PC-9 (cell line): ENCODE results near the gene ASPN. TPM values are rescaled to one million over a fixed set of nuclear protein-coding genes. Genes with fewer than 3 reads are reported as not detected.

Experiments
- BruUV-seq: library from RNA; stranded (reverse); fragments of 400-500 nt; replicated peaks from 2 replicates; lab custom pipeline; 2021; lab: Mats Ljungman, UMichigan
- CTCF ChIA-PET: fragments of 300-600 bp; sonication (Branson Sonifier 250); formaldehyde crosslinking; loops from one replicate; lab custom pipeline; 2022; ENCODE audit warnings: antibody characterized with exemption; lab: Charles Lee
- POLR2A ChIA-PET: fragments of 300-600 bp; sonication (Branson Sonifier 250); formaldehyde crosslinking; loops from one replicate; lab custom pipeline; 2022; ENCODE audit warnings: antibody characterized with exemption; ENCODE audit not compliant: unreplicated experiment; lab: Charles Lee
- DNase-seq, 2 experiments: peaks; one replicate each; pipeline versions ENCODE4 v3.0.0 to v3.0.0-alpha.2; 2015 to 2022; ENCODE audit warnings: mixed read lengths in 1 of 2
- H2AFZ ChIP-seq: fragments of 200-600 bp; sonication (generic); 2 replicates; pipeline ENCODE4 v1.8.1; 2017; ENCODE audit warnings: antibody characterized with exemption
- H3F3A ChIP-seq: fragments of 200-600 bp; sonication (generic); 2 replicates; pipeline ENCODE4 v1.8.1; 2017; ENCODE audit warnings: antibody characterized with exemption, mild to moderate bottlenecking, low read depth; ENCODE audit not compliant: insufficient read depth
- H3K27ac ChIP-seq: fragments of 200-600 bp; sonication (generic); 2 replicates; pipeline ENCODE4 v1.6.1; 2016; ENCODE audit warnings: mixed run types
- H3K27me3 ChIP-seq: fragments of 200-600 bp; sonication (generic); 2 replicates; pipeline ENCODE4 v1.6.1; 2016; ENCODE audit warnings: low read depth, mixed run types; ENCODE audit not compliant: insufficient read depth
- H3K36me3 ChIP-seq: fragments of 200-600 bp; sonication (generic); 2 replicates; pipeline ENCODE4 v1.6.1; 2016; ENCODE audit warnings: low read depth, mixed run types
- H3K4me1 ChIP-seq: fragments of 200-600 bp; sonication (generic); replicated peaks from 2 replicates; pipeline ENCODE4 v1.6.1; 2016; ENCODE audit warnings: mixed run types; ENCODE audit not compliant: insufficient read depth
- H3K4me2 ChIP-seq: fragments of 200-600 bp; sonication (generic); 2 replicates; pipeline ENCODE4 v1.6.1; 2017; ENCODE audit warnings: mixed run types
- H3K4me3 ChIP-seq: fragments of 200-600 bp; sonication (generic); 2 replicates; pipeline ENCODE4 v1.6.1; 2016; ENCODE audit warnings: mixed run types
- H3K79me2 ChIP-seq: fragments of 200-600 bp; sonication (generic); 2 replicates; pipeline ENCODE4 v1.6.1; 2017; ENCODE audit warnings: low read depth, mixed run types
- H3K9me2 ChIP-seq: fragments of 200-600 bp; sonication (generic); 2 replicates; pipeline ENCODE4 v1.8.1; 2017; ENCODE audit warnings: mild to moderate bottlenecking; ENCODE audit not compliant: insufficient read depth
- H3K9me3 ChIP-seq: fragments of 200-600 bp; sonication (generic); 2 replicates; pipeline ENCODE4 v1.8.1; 2016; ENCODE audit warnings: low read depth; ENCODE audit not compliant: insufficient read depth
- H4K20me1 ChIP-seq: fragments of 200-600 bp; sonication (generic); 2 replicates; pipeline ENCODE4 v1.8.1; 2017; ENCODE audit not compliant: insufficient read depth
- CTCF ChIP-seq: fragments of 200-600 bp; sonication (generic); conservative IDR thresholded peaks from 2 replicates; pipeline ENCODE4 v1.6.1; 2017; ENCODE audit warnings: mixed run types, antibody characterized with exemption, mild to moderate bottlenecking, moderate library complexity
- EZH2 ChIP-seq: fragments of 200-600 bp; sonication (generic); IDR thresholded peaks from 2 replicates; pipeline ENCODE4 v1.8.0; 2017; ENCODE audit warnings: antibody characterized with exemption, low read depth
- intact Hi-C: fragments of 100-400 bp; cut with micrococcal nuclease; formaldehyde crosslinking; loops from one replicate; pipeline ENCODE4 v1.10.0; 2022; ENCODE audit not compliant: unreplicated experiment
- total RNA-seq: library from RNA; stranded (reverse); gene quantifications from 2 replicates; pipeline ENCODE4 v1.2.3, GENCODE V29; 2021

The ASPN gene
- total RNA-seq, 1 experiment from 2014 or later: not detected

- Histone ChIP-seq H3K4me3 (no peak overlapping the region), H3K79me2 (no peaks in the 10 kb centered on the region), H3K9me2 (0 out of 2 replicates have a peak, but pooled peaks cover 4% of the 10 kb centered on the region), H3K9me3 (no peaks in the 10 kb centered on the region; the same call in 1 of the 2 replicates), H3K27ac (0 out of 2 replicates have a peak overlapping the region, but pooled peaks have one; percentile 10), H3K4me1 (peaks cover 28% of the 10 kb centered on the region), H3K36me3 (no peaks in the 10 kb centered on the region), H3K27me3 (no peaks in the 10 kb centered on the region), H2AFZ (no peak overlapping the region), H3F3A (peaks cover 19% of the 10 kb centered on the region), H3K4me2 (no peak overlapping the region), H4K20me1 (no peaks in the 10 kb centered on the region)
- POLR2A ChIA-PET: no interaction called here
- no TSS peak for BruUV-seq
- no peak for TF ChIP-seq EZH2
- TF ChIP-seq CTCF: peak; percentile 57
- peak in 1 of 2 experiments; percentile 43 for DNase-seq
- intact Hi-C loops: no loop called here
- CTCF ChIA-PET: interaction anchor here (0.5 to 0.6 kb wide), 6 partner anchors 28 to 620 kb away, joined by 3 to 11 read pairs (median 6); partner anchors contain the start of gene IARS1
Observed at GRCh38 chr9:92501671-92502393, 19.5 kb upstream of the ASPN start.

DNA sequence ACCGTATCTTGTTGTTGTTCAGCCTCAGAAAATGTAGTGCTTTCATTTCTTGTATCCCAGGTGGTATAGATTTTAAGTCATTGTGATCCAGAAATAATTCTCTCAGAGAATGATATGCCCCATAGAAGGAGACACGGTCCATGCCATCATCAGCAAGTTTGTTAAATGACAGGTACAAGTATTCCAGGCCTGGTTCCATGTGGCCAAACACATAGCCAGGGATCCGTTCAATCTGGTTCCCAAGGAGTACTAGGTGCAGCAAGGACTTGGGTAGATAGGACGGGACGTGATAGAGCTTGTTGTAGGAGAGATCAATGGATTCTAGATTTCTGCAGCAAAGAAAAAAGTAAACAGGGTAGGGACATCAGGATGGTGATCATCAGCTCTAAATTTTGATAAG lies 18.4 kb upstream of the ASPN start:
- Histone ChIP-seq H3K9me2 (0 out of 2 replicates have a peak, but pooled peaks cover 4% of the 10 kb centered on the region), H3K4me1 (peaks cover 17% of the 10 kb centered on the region), H3K79me2 (no peaks in the 10 kb centered on the region), H3K4me2 (no peak overlapping the region), H3F3A (peaks cover 8% of the 10 kb centered on the region), H3K36me3 (no peaks in the 10 kb centered on the region), H3K27ac (no peak overlapping the region), H3K4me3 (no peak overlapping the region), H4K20me1 (no peaks in the 10 kb centered on the region), H3K9me3 (no peaks in the 10 kb centered on the region; the same call in 1 of the 2 replicates), H2AFZ (no peak overlapping the region), H3K27me3 (no peaks in the 10 kb centered on the region)
- BruUV-seq: no TSS peak
- TF ChIP-seq EZH2 (no peak), CTCF (no peak)
- CTCF ChIA-PET: no interaction called here
- intact Hi-C loops: no loop called here
- POLR2A ChIA-PET: no interaction called here
- DNase-seq: no peak

DNA sequence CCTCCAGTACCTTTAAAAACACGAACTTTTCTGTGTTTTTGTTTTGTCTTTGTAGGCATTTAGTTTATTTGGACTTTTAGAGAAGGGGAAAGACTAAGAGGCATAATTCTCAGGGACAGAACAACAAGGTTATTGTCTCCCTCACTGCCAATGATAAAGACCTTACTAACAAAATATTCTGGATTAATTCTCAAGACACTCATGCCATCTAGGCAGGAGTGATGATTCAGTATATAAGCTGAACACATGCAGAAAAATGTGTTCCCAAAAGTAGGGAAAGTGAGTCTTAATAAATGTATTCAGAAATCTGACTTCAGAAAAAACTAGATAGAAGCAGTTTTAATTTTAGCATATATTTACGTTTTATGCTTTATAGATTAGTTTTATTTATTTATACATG lies 17.4 kb upstream of the ASPN start:
- Histone ChIP-seq H3K4me3 (no peak overlapping the region), H3K9me3 (no peaks in the 10 kb centered on the region; the same call in 1 of the 2 replicates), H4K20me1 (no peaks in the 10 kb centered on the region), H3K4me2 (no peak overlapping the region), H3F3A (no peaks in the 10 kb centered on the region; the same call in 1 of the 2 replicates), H3K4me1 (peaks cover 7% of the 10 kb centered on the region), H3K79me2 (no peaks in the 10 kb centered on the region), H3K27me3 (no peaks in the 10 kb centered on the region), H3K9me2 (0 out of 2 replicates have a peak, but pooled peaks cover 4% of the 10 kb centered on the region), H3K27ac (no peak overlapping the region), H3K36me3 (no peaks in the 10 kb centered on the region), H2AFZ (no peak overlapping the region)
- ChIA-PET POLR2A (no interaction called here), CTCF (interaction anchor here (0.6 kb wide), 1 partner anchor 773 kb away, joined by 3 read pairs; no protein-coding TSS in a partner anchor)
- no TSS peak for BruUV-seq
- intact Hi-C loops: no loop called here
- DNase-seq: no peak
- no peak for TF ChIP-seq CTCF
- TF ChIP-seq EZH2: no peak
